A549 (cell line): Measurements from ENCODE around the gene ULK4. TPM values are rescaled to one million over a fixed set of nuclear protein-coding genes. Genes with fewer than 3 reads are reported as not detected.
A peak's percentile ranks its signal among the peaks of the same experiment; 100 is the strongest.

Experiments
- ATAC-seq, 2 experiments: fragments of 200-7000 bp in 1 of 2; fragments of >200 bp in 1 of 2; cut with Nextera tagmentation in 1 of 2; cut with Tn5 transposase in 1 of 2; 3 replicates each; pipeline versions ENCODE4 v1.8.0 to v1.9.1; 2018 to 2020; ENCODE audit warnings: mild to moderate bottlenecking in 1 of 2, moderate library complexity in 1 of 2
- CTCF ChIA-PET: fragments of 300-600 bp; sonication (Branson Sonifier 250); formaldehyde crosslinking; extraction: SDS; loops from one replicate; lab custom pipeline; 2021; ENCODE audit warnings: antibody characterized with exemption, inconsistent platforms; lab: Yijun Ruan, JAX
- POLR2A ChIA-PET: fragments of 350-600 bp; formaldehyde crosslinking; extraction: SDS; loops from one replicate; lab custom pipeline; 2021; ENCODE audit warnings: antibody characterized with exemption, inconsistent platforms; lab: Yijun Ruan, JAX
- DNase-seq, 2 experiments: peaks; one replicate each; pipeline versions ENCODE4 v3.0.0 to v3.0.0-alpha.2; 2011 to 2016; ENCODE audit warnings: low read depth in 1 of 2, low spot score in 1 of 2
- FAIRE-seq: peaks from 2 replicates; lab custom pipeline; 2011; peaks lifted over from hg19 to GRCh38; lab: Jason Lieb, UNC
- H3K27ac ChIP-seq, 2 experiments: fragments of >200 bp; sonication (Bioruptor Twin); formaldehyde crosslinking; 3 replicates each; pipeline ENCODE4 v1.5.1; 2016 to 2017
- H3K4me1 ChIP-seq: fragments of >200 bp; sonication (Bioruptor Twin); formaldehyde crosslinking; 3 replicates; pipeline ENCODE4 v1.6.1; 2016
- H3K4me2 ChIP-seq: fragments of >200 bp; sonication (Bioruptor Twin); formaldehyde crosslinking; 3 replicates; pipeline ENCODE4 v1.6.1; 2016
- H3K4me3 ChIP-seq: fragments of >200 bp; sonication (Bioruptor Twin); formaldehyde crosslinking; 3 replicates; pipeline ENCODE4 v1.5.1; 2016
- H3K9me3 ChIP-seq: fragments of >200 bp; sonication (Bioruptor Twin); formaldehyde crosslinking; 3 replicates; pipeline ENCODE4 v1.6.1; 2016
- ATOH8 ChIP-seq: fragments of 250-450 bp; sonication (Bioruptor Pico); IDR thresholded peaks from 2 replicates; pipeline ENCODE4 v1.5.0; 2020; ENCODE audit warnings: low read depth, mild to moderate bottlenecking, moderate library complexity
- CBX2 ChIP-seq: fragments of 200-600 bp; sonication (generic); IDR thresholded peaks from 2 replicates; pipeline ENCODE4 v1.6.1; 2016; ENCODE audit warnings: low read depth, mild to moderate bottlenecking, borderline replicate concordance
- CEBPB ChIP-seq, 2 experiments: fragments of >200 bp in 1 of 2; sonication (Bioruptor Twin) in 1 of 2; formaldehyde crosslinking in 1 of 2; IDR thresholded peaks; 2 replicates each; pipeline ENCODE4 v1.6.1; 2012 to 2016
- CHD2 ChIP-seq: fragments of 150-350 bp; IDR thresholded peaks from 2 replicates; pipeline ENCODE4 v1.6.1; 2014; ENCODE audit warnings: low read length; ENCODE audit not compliant: partially characterized antibody
- EP300 ChIP-seq, 2 experiments: fragments of >200 bp; sonication (Bioruptor Twin); formaldehyde crosslinking; IDR thresholded peaks; 2 replicates in 1 of 2; 3 replicates in 1 of 2; pipeline ENCODE4 v1.6.1; 2016 to 2017
- FOSB ChIP-seq: fragments of 250-450 bp; sonication (Bioruptor Pico); IDR thresholded peaks from 2 replicates; pipeline ENCODE4 v1.5.0; 2020; ENCODE audit warnings: mild to moderate bottlenecking, moderate library complexity
- FOSL2 ChIP-seq, 2 experiments: fragments of 450-650 bp in 1 of 2; fragments of >200 bp in 1 of 2; sonication (Bioruptor Twin) in 1 of 2; formaldehyde crosslinking; IDR thresholded peaks; 2 replicates each; pipeline versions ENCODE4 v1.5.0 to v1.6.1; 2016 to 2020; ENCODE audit warnings: mild to moderate bottlenecking in 1 of 2, moderate library complexity in 1 of 2
- FOXS1 ChIP-seq: fragments of 250-450 bp; sonication (Bioruptor Pico); IDR thresholded peaks from 2 replicates; pipeline ENCODE4 v1.5.0; 2020; ENCODE audit warnings: mild to moderate bottlenecking, moderate library complexity
- HDAC2 ChIP-seq: fragments of 200-600 bp; sonication (generic); IDR thresholded peaks from 2 replicates; pipeline ENCODE4 v1.6.1; 2016
- HOXB5 ChIP-seq: fragments of 250-450 bp; sonication (Bioruptor Pico); IDR thresholded peaks from 2 replicates; pipeline ENCODE4 v1.5.0; 2020; ENCODE audit warnings: mild to moderate bottlenecking, moderate library complexity
- JUN ChIP-seq, 2 experiments: fragments of >200 bp; sonication (Bioruptor Twin); formaldehyde crosslinking; IDR thresholded peaks; 2 replicates in 1 of 2; 3 replicates in 1 of 2; pipeline ENCODE4 v1.6.1; 2016 to 2017
- JUNB ChIP-seq: fragments of >200 bp; sonication (Bioruptor Twin); formaldehyde crosslinking; IDR thresholded peaks from 2 replicates; pipeline ENCODE4 v1.6.1; 2016
- MAFK ChIP-seq: fragments of 450-650 bp; IDR thresholded peaks from 2 replicates; pipeline ENCODE4 v1.6.1; 2014; ENCODE audit not compliant: partially characterized antibody
- MAZ ChIP-seq: fragments of 150-350 bp; IDR thresholded peaks from 2 replicates; pipeline ENCODE4 v1.6.1; 2014; ENCODE audit warnings: antibody characterized with exemption, low read depth, low read length, borderline replicate concordance
- NFE2L2 ChIP-seq: fragments of 150-350 bp; conservative IDR thresholded peaks from 2 replicates; pipeline ENCODE4 v1.6.1; 2014; ENCODE audit warnings: low read length
- NPAS2 ChIP-seq: fragments of 250-450 bp; sonication (Bioruptor Pico); IDR thresholded peaks from 2 replicates; pipeline ENCODE4 v1.8.0; 2022; ENCODE audit warnings: mild to moderate bottlenecking, moderate library complexity, borderline replicate concordance
- PBX3 ChIP-seq: IDR thresholded peaks from 2 replicates; pipeline ENCODE4 v1.6.1; 2012
- RAD21 ChIP-seq, 2 experiments: fragments of >200 bp in 1 of 2; sonication (Bioruptor Twin) in 1 of 2; formaldehyde crosslinking in 1 of 2; IDR thresholded peaks in 1 of 2; conservative IDR thresholded peaks in 1 of 2; 2 replicates in 1 of 2; 3 replicates in 1 of 2; pipeline ENCODE4 v1.6.1; 2012 to 2018; ENCODE audit warnings: inconsistent platforms in 1 of 2
- SREBF2 ChIP-seq: fragments of 450-650 bp; IDR thresholded peaks from 2 replicates; pipeline ENCODE4 v1.6.1; 2014; ENCODE audit warnings: mild to moderate bottlenecking, moderate library complexity
- TP53 ChIP-seq: fragments of 250-450 bp; sonication (Bioruptor Pico); IDR thresholded peaks from 2 replicates; pipeline ENCODE4 v1.5.0; 2021; ENCODE audit warnings: mild to moderate bottlenecking, moderate library complexity
- WGBS: methylation state at CpG from one replicate; pipeline ENCODE4 v1.1.6; 2017; ENCODE audit errors: missing lambda C conversion rate; 5-methylcytosine and 5-hydroxymethylcytosine counted together
- polyA plus RNA-seq, 4 experiments: library from polyadenylated mRNA; depleted of rRNA in 3 of 4; stranded (reverse); fragments of >200 nt; fragmentation: RNase III in 1 of 4; extraction: RNeasy Plus Mini Kit Qiagen cat#74134 plus additional on column Dnase treatment in 1 of 4; gene quantifications; 2 replicates in 3 of 4; 3 replicates in 1 of 4; pipeline ENCODE4 v1.2.3, GENCODE V29; 2011 to 2017
- TF ChIP-seq, protein P1 (sequence below): fragments of >200 bp; sonication (Bioruptor Twin); formaldehyde crosslinking; IDR thresholded peaks from 3 replicates; pipeline ENCODE4 v1.6.1; 2016
- TF ChIP-seq, protein P2 (sequence below): fragments of >200 bp; sonication (Bioruptor Twin); formaldehyde crosslinking; IDR thresholded peaks from 3 replicates; pipeline ENCODE4 v1.5.1; 2016

Gene ULK4
- polyA plus RNA-seq, 2 of the 4 experiments (the other 2 are of a cell fraction) = 4.9 to 7.7 TPM

GRCh38 chr3:41274944-41275668 is 686.8 kb downstream of the ULK4 start:
- Histone ChIP-seq H3K4me1 (peaks cover 23% of the 10 kb centered on the region; the same call in 2 of the 3 replicates), H3K4me3 (no peak overlapping the region), H3K27ac (peak overlapping the region; percentile 72 to 76), H3K4me2 (peak overlapping the region; percentile 65), H3K9me3 (peaks cover 15% of the 10 kb centered on the region)
- FAIRE-seq (no peak), ATAC-seq (peak; percentile 90 to 91), DNase-seq (peak; percentile 58 to 76)
- CTCF ChIA-PET = no interaction called here
- POLR2A ChIA-PET = no interaction called here
- TF ChIP-seq NPAS2 (CRISPR knock-in tag) (no peak), FOSL2 (IDR thresholded peaks at IDR 0.05) (peak; percentile 50), FOSL2 (CRISPR knock-in tag; IDR thresholded peaks at IDR 0.05) (peak; percentile 49), MAFK (peak; percentile 24), HDAC2 (no peak), ATOH8 (no peak), CBX2 (no peak), SREBF2 (no peak), JUN (IDR thresholded peaks at IDR 0.05) (0 out of 5 replicates have a peak, but pooled peaks of 1 of the 2 experiments have one; percentile 16), JUNB (peak; percentile 42; the same call in 1 of the 2 replicates), EP300 (IDR thresholded peaks at IDR 0.05) (peak; percentile 28 to 40; a peak in 1 of 5 replicates)

DNA sequence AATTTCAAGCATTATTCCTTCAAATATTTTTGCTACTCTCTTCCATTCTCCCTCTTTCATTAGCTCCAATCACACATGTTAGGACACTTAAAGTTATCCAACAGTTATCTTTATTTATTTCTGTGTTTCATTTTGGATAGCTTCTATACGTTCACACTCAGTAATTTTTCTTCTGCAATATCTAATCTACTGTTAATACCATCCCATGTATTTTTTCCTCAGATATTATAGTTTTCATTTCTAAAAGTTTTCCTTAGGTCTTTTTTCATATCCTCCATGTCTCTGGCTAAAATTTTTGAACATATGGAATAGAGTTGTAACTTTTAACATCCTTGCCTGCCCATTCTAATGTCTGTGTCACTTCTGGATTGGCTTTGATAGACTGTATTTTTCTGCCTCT is 689.2 kb downstream of the ULK4 start:
- CTCF ChIA-PET = interaction anchor here (1.0 kb wide), 1 partner anchor 332 kb away, joined by 3 read pairs; no protein-coding TSS in a partner anchor

DNA sequence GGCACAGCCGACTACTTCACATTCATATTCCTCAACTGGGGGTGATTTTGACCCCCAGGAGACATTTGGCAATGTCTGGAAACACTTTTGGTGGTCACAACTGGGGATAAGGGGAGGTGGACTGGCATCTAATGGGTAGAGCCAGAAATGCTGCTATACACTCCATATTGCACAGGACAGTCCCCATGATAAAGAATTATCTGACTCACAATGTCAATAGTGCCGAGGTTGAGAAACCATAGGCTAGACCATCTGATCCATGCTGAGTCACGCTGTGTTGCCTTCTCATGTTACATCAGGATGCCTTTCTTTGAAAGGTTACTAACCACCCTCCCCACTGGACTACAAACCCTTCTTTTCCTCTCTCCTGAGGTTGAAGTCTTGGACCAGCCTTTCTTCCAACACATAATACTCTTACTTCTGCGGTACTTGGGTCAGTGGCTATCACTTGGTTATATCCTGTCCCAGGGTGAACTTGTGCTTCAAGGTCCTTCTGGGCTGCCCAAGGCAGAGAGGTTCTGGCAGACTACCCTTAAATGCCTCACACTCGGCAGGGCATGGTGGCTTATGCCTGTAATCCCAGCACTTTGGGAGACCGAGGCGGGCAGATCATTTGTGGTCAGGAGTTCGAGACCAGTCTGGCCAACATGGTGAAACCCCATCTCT is 693.8 kb downstream of the ULK4 start:
- DNase-seq (peak; percentile 86 to 94), FAIRE-seq (peak; percentile 28), ATAC-seq (peak; percentile 98)
- Histone ChIP-seq H3K27ac (peak overlapping the region; percentile 80 to 97), H3K9me3 (peaks cover 4% of the 10 kb centered on the region), H3K4me3 (no peak overlapping the region), H3K4me1 (peaks cover 42% of the 10 kb centered on the region), H3K4me2 (peak overlapping the region; percentile 66)
- ChIA-PET POLR2A (interaction anchor here (1.0 to 1.1 kb wide), 2 partner anchors 24 to 69 kb away, joined by 3 read pairs; partner anchors contain the start of gene CTNNB1), CTCF (no interaction called here)
- WGBS = 30% methylated on average over 7 of the region's 8 CpGs
- TF ChIP-seq JUN (IDR thresholded peaks at IDR 0.05) (peak; percentile 87 to 92), PBX3 (peak; percentile 28; the same call in 1 of the 2 replicates), RAD21 (conservative IDR thresholded peaks at IDR 0.05 in 1 of 2, IDR thresholded peaks at IDR 0.05 in 1 of 2) (peak; percentile 31 to 39; a peak in 3 of 5 replicates), CEBPB (IDR thresholded peaks at IDR 0.05) (peak; percentile 94 to 98), NFE2L2 (peak; percentile 96), JUNB (peak; percentile 96), CHD2 (no peak), FOSB (no peak), TP53 (CRISPR knock-in tag) (no peak), FOSL2 (IDR thresholded peaks at IDR 0.05) (peak; percentile 99), FOSL2 (CRISPR knock-in tag; IDR thresholded peaks at IDR 0.05) (peak; percentile 98), FOXS1 (peak; percentile 65; the same call in 1 of the 2 replicates), MAZ (no peak)
- TF ChIP-seq, protein P1, sequence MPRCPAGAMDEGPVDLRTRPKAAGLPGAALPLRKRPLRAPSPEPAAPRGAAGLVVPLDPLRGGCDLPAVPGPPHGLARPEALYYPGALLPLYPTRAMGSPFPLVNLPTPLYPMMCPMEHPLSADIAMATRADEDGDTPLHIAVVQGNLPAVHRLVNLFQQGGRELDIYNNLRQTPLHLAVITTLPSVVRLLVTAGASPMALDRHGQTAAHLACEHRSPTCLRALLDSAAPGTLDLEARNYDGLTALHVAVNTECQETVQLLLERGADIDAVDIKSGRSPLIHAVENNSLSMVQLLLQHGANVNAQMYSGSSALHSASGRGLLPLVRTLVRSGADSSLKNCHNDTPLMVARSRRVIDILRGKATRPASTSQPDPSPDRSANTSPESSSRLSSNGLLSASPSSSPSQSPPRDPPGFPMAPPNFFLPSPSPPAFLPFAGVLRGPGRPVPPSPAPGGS = peak; percentile 74; the same call in 1 of the 3 replicates

More for the DNA sequence above, 689.2 kb downstream of the ULK4 start:
- Histone ChIP-seq H3K4me3 (no peak overlapping the region), H3K9me3 (peaks cover 15% of the 10 kb centered on the region), H3K27ac (no peak overlapping the region), H3K4me1 (peaks cover 36% of the 10 kb centered on the region), H3K4me2 (no peak overlapping the region)
- 88% methylated on average over 1 of the region's 1 CpG for WGBS
- POLR2A ChIA-PET = no interaction called here
- no peak for ATAC-seq
- no peak for FAIRE-seq
- no peak for DNase-seq
- TF ChIP-seq, protein P2, sequence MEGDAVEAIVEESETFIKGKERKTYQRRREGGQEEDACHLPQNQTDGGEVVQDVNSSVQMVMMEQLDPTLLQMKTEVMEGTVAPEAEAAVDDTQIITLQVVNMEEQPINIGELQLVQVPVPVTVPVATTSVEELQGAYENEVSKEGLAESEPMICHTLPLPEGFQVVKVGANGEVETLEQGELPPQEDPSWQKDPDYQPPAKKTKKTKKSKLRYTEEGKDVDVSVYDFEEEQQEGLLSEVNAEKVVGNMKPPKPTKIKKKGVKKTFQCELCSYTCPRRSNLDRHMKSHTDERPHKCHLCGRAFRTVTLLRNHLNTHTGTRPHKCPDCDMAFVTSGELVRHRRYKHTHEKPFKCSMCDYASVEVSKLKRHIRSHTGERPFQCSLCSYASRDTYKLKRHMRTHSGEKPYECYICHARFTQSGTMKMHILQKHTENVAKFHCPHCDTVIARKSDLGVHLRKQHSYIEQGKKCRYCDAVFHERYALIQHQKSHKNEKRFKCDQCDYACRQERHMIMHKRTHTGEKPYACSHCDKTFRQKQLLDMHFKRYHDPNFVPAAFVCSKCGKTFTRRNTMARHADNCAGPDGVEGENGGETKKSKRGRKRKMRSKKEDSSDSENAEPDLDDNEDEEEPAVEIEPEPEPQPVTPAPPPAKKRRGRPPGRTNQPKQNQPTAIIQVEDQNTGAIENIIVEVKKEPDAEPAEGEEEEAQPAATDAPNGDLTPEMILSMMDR = no peak
- TF ChIP-seq MAFK (no peak), NPAS2 (CRISPR knock-in tag) (no peak), HOXB5 (CRISPR knock-in tag) (no peak)
- TF ChIP-seq, protein P1 = no peak
